NT2/D1 (cell line): ENCODE results near the gene MRTFB.

Source experiments
- SUZ12 ChIP-seq: IDR thresholded peaks from 2 replicates; pipeline ENCODE4 v1.6.1; 2011; ENCODE audit not compliant: insufficient read length, insufficient read depth; ENCODE audit errors: extremely low read depth
- YY1 ChIP-seq: IDR thresholded peaks from 2 replicates; pipeline ENCODE4 v1.6.1; 2011; ENCODE audit not compliant: insufficient read length, insufficient read depth
- ZNF274 ChIP-seq: IDR thresholded peaks from 2 replicates; pipeline ENCODE4 v1.6.1; 2011; ENCODE audit warnings: mild to moderate bottlenecking, low read depth, low read length

DNA sequence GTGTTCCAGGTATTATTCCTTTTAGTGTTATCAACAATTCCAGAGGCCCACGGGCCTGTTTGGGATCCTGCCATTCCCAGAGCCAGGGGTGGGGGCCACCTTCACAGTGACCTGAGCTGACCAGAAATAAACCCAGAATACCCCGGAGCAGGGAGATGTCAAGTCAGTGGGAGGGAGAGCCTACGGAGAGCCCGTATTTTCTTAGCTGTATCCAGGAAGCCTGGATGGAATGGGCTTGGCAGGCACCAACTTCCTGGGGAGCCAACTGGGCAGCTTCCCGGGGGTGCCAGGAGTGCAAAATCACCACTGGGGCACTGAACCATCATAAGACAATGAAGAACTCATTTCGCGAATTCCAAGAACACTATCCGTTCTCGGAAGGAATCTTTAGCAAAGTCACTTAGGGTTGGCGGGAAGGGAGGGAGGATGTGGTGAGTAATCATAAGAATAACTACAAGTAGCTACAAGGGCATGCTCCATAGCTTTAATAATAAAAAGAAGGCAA, 13.2 kb upstream of the MRTFB start:
- TF ChIP-seq SUZ12: no peak
- no peak for TF ChIP-seq ZNF274
- TF ChIP-seq YY1: no peak
